ENCODE data around the gene AOX1. TPM values are rescaled to one million over a fixed set of nuclear protein-coding genes. Genes with fewer than 3 reads are reported as not detected.

The AOX1 gene
- total RNA-seq, 2 experiments from 2014 or later, result 0.20 TPM; not detected in 1

- ATAC-seq, result no peak
- Mint-ChIP-seq H3K27me3 (no peaks in the 10 kb centered on the region), H3K27ac (no peak overlapping the region), H3K4me3 (no peak overlapping the region), H3K4me1 (peaks cover 6% of the 10 kb centered on the region), H3K9me3 (ENCODE audit: low read depth) (no peaks in the 10 kb centered on the region), H3K36me3 (no peaks in the 10 kb centered on the region)
- CTCF ChIA-PET, result no interaction called here
- DNase-seq, result no peak
These were observed 109.4 kb downstream of the AOX1 start for GRCh38 chr2:200695191-200695590.

DNA sequence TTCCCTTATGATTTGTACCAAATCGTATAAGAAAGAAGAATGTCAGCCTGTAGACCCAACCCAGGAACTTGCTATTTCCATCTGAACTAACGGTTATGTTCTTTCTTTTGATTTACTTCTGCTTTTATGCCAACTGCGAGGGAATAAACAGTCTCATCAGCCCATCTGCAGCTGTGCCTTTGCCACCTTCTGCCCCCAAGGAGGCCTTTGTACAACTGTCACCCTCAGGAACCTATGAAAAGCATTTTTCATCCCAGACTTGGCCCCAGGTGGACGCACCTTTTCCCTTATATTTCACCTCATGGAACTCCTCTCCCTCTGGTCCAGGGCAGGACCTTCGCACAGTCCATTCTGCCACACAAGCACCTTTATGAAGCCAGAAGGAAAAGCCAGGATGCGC is 109.8 kb downstream of the AOX1 start:
- CTCF ChIA-PET, result no interaction called here
- peaks cover 6% of the 10 kb centered on the region for H3K4me1 Mint-ChIP-seq
- no peak for ATAC-seq

GRCh38 chr2:200698217-200698616 is 112.4 kb downstream of the AOX1 start:
- Mint-ChIP-seq H3K36me3 (no peaks in the 10 kb centered on the region), H3K4me3 (no peak overlapping the region), H3K4me1 (peaks cover 17% of the 10 kb centered on the region), H3K9me3 (ENCODE audit: low read depth) (no peaks in the 10 kb centered on the region), H3K27ac (no peak overlapping the region), H3K27me3 (no peaks in the 10 kb centered on the region)
- ATAC-seq (no peak), DNase-seq (no peak)
- CTCF ChIA-PET, result no interaction called here

More for the DNA sequence above, 109.8 kb downstream of the AOX1 start:
- DNase-seq, result no peak
- H3K36me3 Mint-ChIP-seq, result no peaks in the 10 kb centered on the region
- H3K4me3 Mint-ChIP-seq, result no peak overlapping the region
- H3K27me3 Mint-ChIP-seq, result no peaks in the 10 kb centered on the region
- no peaks in the 10 kb centered on the region for H3K9me3 Mint-ChIP-seq (ENCODE audit: low read depth)
- no peak overlapping the region for H3K27ac Mint-ChIP-seq

DNA sequence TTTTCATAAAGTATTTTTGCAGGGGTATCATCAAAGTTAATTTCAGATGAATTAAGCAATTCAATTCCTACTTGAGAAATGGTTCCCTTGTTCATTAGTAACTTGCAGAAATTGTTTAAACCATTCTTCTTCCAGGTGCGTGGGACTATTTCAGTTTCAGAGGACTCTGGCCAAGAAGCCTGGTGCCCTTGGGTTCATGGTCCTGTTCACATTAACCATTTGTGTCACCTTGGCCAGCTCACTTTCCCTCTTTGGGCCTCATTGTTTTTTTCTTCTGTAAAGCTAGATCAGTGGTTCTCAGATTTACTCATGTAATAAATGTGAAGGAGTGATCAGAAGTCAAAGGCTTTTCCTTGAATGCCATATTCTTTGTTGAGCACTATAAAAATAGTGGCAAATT is 113.5 kb downstream of the AOX1 start:
- Mint-ChIP-seq H3K36me3 (peaks cover 2% of the 10 kb centered on the region), H3K4me3 (no peak overlapping the region), H3K9me3 (ENCODE audit: low read depth) (no peaks in the 10 kb centered on the region), H3K4me1 (peaks cover 25% of the 10 kb centered on the region), H3K27ac (no peak overlapping the region), H3K27me3 (no peaks in the 10 kb centered on the region)
- no peak for DNase-seq
- CTCF ChIA-PET, result interaction anchor here (0.8 to 1.4 kb wide), 3 partner anchors 13 to 718 kb away, joined by 3 to 4 read pairs (median 4); partner anchors contain the start of gene KCTD18
- no peak for ATAC-seq

- H3K4me1 Mint-ChIP-seq, result peaks cover 27% of the 10 kb centered on the region
- H3K36me3 Mint-ChIP-seq, result peaks cover 2% of the 10 kb centered on the region
- CTCF ChIA-PET, result interaction anchor here (0.6 to 1.7 kb wide), 3 partner anchors 12 to 191 kb away, joined by 3 to 5 read pairs (median 4); partner anchors contain the start of gene KCTD18
- ATAC-seq, result no peak
- no peak for DNase-seq
- H3K27me3 Mint-ChIP-seq, result no peaks in the 10 kb centered on the region
- no peak overlapping the region for H3K4me3 Mint-ChIP-seq
- H3K9me3 Mint-ChIP-seq (ENCODE audit: low read depth), result no peaks in the 10 kb centered on the region
- H3K27ac Mint-ChIP-seq, result no peak overlapping the region
These were observed 115.0 kb downstream of the AOX1 start for GRCh38 chr2:200700856-200701255.

GRCh38 chr2:200702044-200702443 is 116.2 kb downstream of the AOX1 start:
- Mint-ChIP-seq H3K36me3 (peaks cover 2% of the 10 kb centered on the region), H3K27me3 (no peaks in the 10 kb centered on the region), H3K4me3 (no peak overlapping the region), H3K4me1 (peaks cover 27% of the 10 kb centered on the region), H3K27ac (no peak overlapping the region), H3K9me3 (ENCODE audit: low read depth) (no peaks in the 10 kb centered on the region)
- DNase-seq, result no peak
- CTCF ChIA-PET, result interaction anchor here (0.9 to 1.7 kb wide), 4 partner anchors 9 to 729 kb away, joined by 3 to 5 read pairs (median 4); no protein-coding TSS in a partner anchor
- no peak for ATAC-seq

GRCh38 chr2:200702646-200703118 is 116.9 kb downstream of the AOX1 start:
- H3K36me3 Mint-ChIP-seq, result peaks cover 2% of the 10 kb centered on the region
- H3K4me3 Mint-ChIP-seq, result no peak overlapping the region
- CTCF ChIA-PET, result interaction anchor here (0.8 to 2.2 kb wide), 11 partner anchors 10 to 729 kb away, joined by 3 to 14 read pairs (median 4); partner anchors contain the start of gene AOX1
- DNase-seq (peak; percentile 70), ATAC-seq (peak; percentile 59)
- peaks cover 27% of the 10 kb centered on the region for H3K4me1 Mint-ChIP-seq
- peak overlapping the region; percentile 24 for H3K27ac Mint-ChIP-seq
- H3K27me3 Mint-ChIP-seq, result no peaks in the 10 kb centered on the region
- no peaks in the 10 kb centered on the region for H3K9me3 Mint-ChIP-seq (ENCODE audit: low read depth)

DNA sequence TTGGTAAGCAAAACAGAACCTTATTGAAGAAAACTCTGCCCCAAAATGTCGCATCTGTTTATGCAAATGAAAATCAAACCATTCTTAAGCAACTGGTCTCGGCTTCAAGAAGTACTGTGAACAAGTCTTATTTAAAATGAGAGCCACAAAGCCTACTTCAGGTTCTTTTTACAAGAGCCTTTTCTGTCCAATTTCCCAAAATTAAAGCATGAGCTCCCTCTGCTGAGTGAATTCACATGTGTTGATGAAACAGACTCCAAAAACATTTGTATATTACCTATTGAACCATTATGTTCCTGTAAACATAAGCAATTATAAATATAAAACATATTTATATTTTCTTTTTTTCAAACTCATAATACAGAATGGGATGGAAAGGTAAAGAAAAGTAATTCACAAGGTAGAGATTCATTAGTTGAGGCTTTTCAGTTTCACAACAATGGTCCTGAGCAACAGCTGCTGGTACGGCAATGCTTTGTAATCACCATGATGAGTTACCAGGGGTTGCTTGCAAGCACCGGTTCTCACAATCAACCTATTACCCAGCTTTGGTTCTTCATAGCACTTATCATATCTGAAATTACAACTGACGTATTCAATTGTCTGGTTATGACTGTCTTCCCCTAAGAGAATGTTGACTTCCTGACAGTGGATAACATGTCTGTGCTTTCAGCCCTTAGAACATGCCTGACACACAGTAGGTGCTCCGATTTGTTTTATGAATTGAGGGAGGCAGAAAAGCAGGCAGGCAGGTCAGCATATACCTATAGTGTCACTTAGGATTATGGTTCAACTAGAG is 117.5 kb downstream of the AOX1 start:
- DNase-seq (no peak), ATAC-seq (peak; percentile 78)
- CTCF ChIA-PET, result interaction anchor here (0.8 to 2.2 kb wide), 14 partner anchors 10 to 730 kb away, joined by 3 to 14 read pairs (median 4); partner anchors contain the start of genes AOX1 and SGO2
- Mint-ChIP-seq H3K4me3 (no peak overlapping the region), H3K36me3 (peaks cover 2% of the 10 kb centered on the region), H3K27me3 (no peaks in the 10 kb centered on the region), H3K4me1 (peaks cover 29% of the 10 kb centered on the region), H3K9me3 (ENCODE audit: low read depth) (no peaks in the 10 kb centered on the region), H3K27ac (peak overlapping the region; percentile 61)

- Mint-ChIP-seq H3K27me3 (no peaks in the 10 kb centered on the region), H3K4me3 (no peak overlapping the region), H3K4me1 (peaks cover 31% of the 10 kb centered on the region), H3K27ac (peak overlapping the region; percentile 61), H3K36me3 (peaks cover 2% of the 10 kb centered on the region), H3K9me3 (ENCODE audit: low read depth) (no peaks in the 10 kb centered on the region)
- DNase-seq, result no peak
- no peak for ATAC-seq
- CTCF ChIA-PET, result interaction anchor here (0.9 to 2.2 kb wide), 9 partner anchors 9 to 724 kb away, joined by 3 to 14 read pairs (median 6); partner anchors contain the start of genes AOX1 and SGO2
These were observed 118.3 kb downstream of the AOX1 start for GRCh38 chr2:200703926-200704637.

GRCh38 chr2:200705305-200706041 is 119.7 kb downstream of the AOX1 start:
- DNase-seq (no peak), ATAC-seq (no peak)
- peaks cover 24% of the 10 kb centered on the region for H3K4me1 Mint-ChIP-seq

GRCh38 chr2:200708943-200709342 is 123.1 kb downstream of the AOX1 start:
- no peak for ATAC-seq
- CTCF ChIA-PET, result no interaction called here
- Mint-ChIP-seq H3K4me3 (no peak overlapping the region), H3K9me3 (ENCODE audit: low read depth) (no peaks in the 10 kb centered on the region), H3K27me3 (no peaks in the 10 kb centered on the region), H3K36me3 (peaks cover 2% of the 10 kb centered on the region), H3K27ac (no peak overlapping the region), H3K4me1 (peaks cover 25% of the 10 kb centered on the region)
- DNase-seq, result no peak

More at GRCh38 chr2:200705305-200706041, 119.7 kb downstream of the AOX1 start:
- peaks cover 2% of the 10 kb centered on the region for H3K36me3 Mint-ChIP-seq
- no peaks in the 10 kb centered on the region for H3K27me3 Mint-ChIP-seq
- CTCF ChIA-PET, result interaction anchor here (0.5 to 1.8 kb wide), 2 partner anchors 30 to 128 kb away, joined by 3 to 4 read pairs; no protein-coding TSS in a partner anchor
- no peaks in the 10 kb centered on the region for H3K9me3 Mint-ChIP-seq (ENCODE audit: low read depth)
- H3K27ac Mint-ChIP-seq, result no peak overlapping the region
- no peak overlapping the region for H3K4me3 Mint-ChIP-seq

DNA sequence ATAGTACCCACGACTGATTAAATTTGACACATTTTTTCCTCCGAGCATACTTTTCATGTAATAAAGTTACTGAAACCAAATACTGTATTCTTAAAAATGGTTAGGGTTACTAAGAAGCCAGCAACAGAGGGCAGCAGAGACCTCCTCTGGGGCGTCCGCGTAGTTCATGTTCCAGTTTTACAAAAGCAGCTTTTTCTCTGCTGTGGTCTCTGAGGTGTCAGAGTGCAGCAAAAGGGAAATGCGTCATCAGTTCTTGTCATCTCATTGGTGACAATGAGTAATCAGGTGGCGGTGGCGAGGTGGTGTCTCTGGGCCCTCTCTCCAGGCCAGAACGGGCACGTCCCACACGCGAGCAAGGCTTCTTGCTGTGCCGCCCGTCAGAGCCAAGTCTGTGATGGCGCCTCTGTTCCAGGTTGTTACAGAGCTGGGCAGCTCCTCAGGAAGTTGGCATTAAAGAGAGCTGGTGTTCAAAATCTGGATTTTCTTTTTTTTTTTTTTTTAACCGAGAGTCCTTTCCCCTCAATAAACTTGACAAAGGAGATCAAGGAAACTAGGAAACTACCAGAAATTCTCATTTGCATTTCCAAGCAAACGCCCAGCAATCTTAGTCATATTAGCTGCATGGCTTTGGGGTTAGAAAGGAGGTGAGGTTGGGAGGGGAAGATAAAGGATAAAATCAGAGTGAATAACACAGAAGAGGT is 127.3 kb downstream of the AOX1 start:
- CTCF ChIA-PET, result interaction anchor here (0.7 to 3.7 kb wide), 26 partner anchors 10 to 732 kb away, joined by 3 to 28 read pairs (median 4); partner anchors contain the start of genes BZW1, CLK1, NIF3L1 and PPIL3
- DNase-seq (peak; percentile 98), ATAC-seq (peak; percentile 99)
- peak overlapping the region; percentile 96 for H3K27ac Mint-ChIP-seq
- peak overlapping the region; percentile 61 for H3K4me3 Mint-ChIP-seq
- no peaks in the 10 kb centered on the region for H3K27me3 Mint-ChIP-seq
- peaks cover 23% of the 10 kb centered on the region for H3K4me1 Mint-ChIP-seq
- H3K9me3 Mint-ChIP-seq (ENCODE audit: low read depth), result no peaks in the 10 kb centered on the region
- peaks cover 2% of the 10 kb centered on the region for H3K36me3 Mint-ChIP-seq

All from activated CD8-positive, alpha-beta memory T cell treated with anti-CD3 and anti-CD28 coated beads, Interleukin-2, amount 10 ng/mL, durations not matched to agents 7 days and 5 days (primary cell).